Astrocyte (in vitro differentiated cells and primary cell): ENCODE data around the gene NLN.

Experiments used
- CTCF ChIP-seq: IDR thresholded peaks from 2 replicates; pipeline ENCODE4 v1.5.1; 2011; ENCODE audit warnings: low read depth, mild to moderate bottlenecking, inconsistent platforms, low read length, moderate library complexity; ENCODE audit not compliant: insufficient read depth
- EZH2 ChIP-seq: IDR thresholded peaks from 2 replicates; pipeline ENCODE4 v1.6.1; 2012; ENCODE audit warnings: mild to moderate bottlenecking, low read length, inconsistent platforms; ENCODE audit not compliant: insufficient read depth

- TF ChIP-seq CTCF (no peak), EZH2 (no peak)
These were observed 100.7 kb downstream of the NLN start for GRCh38 chr5:65822710-65823109.
